OCI-LY7 (cell line): Measurements from ENCODE around the gene SECISBP2. TPM values are rescaled to one million over a fixed set of nuclear protein-coding genes. Genes with fewer than 3 reads are reported as not detected.

Source experiments
- BruUV-seq: library from RNA; stranded (reverse); fragments of 400-500 nt; replicated peaks from 2 replicates; lab custom pipeline; 2021; lab: Mats Ljungman, UMichigan
- CTCF ChIA-PET: fragments of 300-600 bp; sonication (Branson Sonifier 250); formaldehyde crosslinking; loops from one replicate; lab custom pipeline; 2022; ENCODE audit warnings: antibody characterized with exemption; ENCODE audit not compliant: unreplicated experiment; lab: Charles Lee
- POLR2A ChIA-PET: fragments of 300-600 bp; sonication (Branson Sonifier 250); formaldehyde crosslinking; loops from one replicate; lab custom pipeline; 2022; ENCODE audit warnings: antibody characterized with exemption; lab: Charles Lee
- DNase-seq: peaks from one replicate; pipeline ENCODE4 v3.0.0-alpha.2; 2015; ENCODE audit warnings: low spot score
- H2AFZ ChIP-seq: fragments of 200-600 bp; sonication (generic), shearing (Covaris generic); 2 replicates; pipeline ENCODE4 v1.6.1; 2014; ENCODE audit warnings: mild to moderate bottlenecking, antibody characterized with exemption, low read length, moderate library complexity
- H3K27ac ChIP-seq: fragments of 200-600 bp; sonication (generic); 2 replicates; pipeline ENCODE4 v1.5.1; 2014; ENCODE audit warnings: mixed run types, low read depth, mild to moderate bottlenecking, moderate library complexity, low read length, inconsistent platforms; ENCODE audit not compliant: poor library complexity, severe bottlenecking
- H3K36me3 ChIP-seq: fragments of 200-600 bp; sonication (generic); 2 replicates; pipeline ENCODE4 v1.6.1; 2014; ENCODE audit warnings: mild to moderate bottlenecking, antibody characterized with exemption, low read length, moderate library complexity, mixed read lengths; ENCODE audit not compliant: insufficient read depth
- H3K4me1 ChIP-seq: fragments of 200-600 bp; sonication (generic); 2 replicates; pipeline ENCODE4 v1.5.1; 2014; ENCODE audit warnings: mild to moderate bottlenecking, low read length; ENCODE audit not compliant: insufficient read depth, poor library complexity, severe bottlenecking
- H3K4me2 ChIP-seq: fragments of 200-600 bp; sonication (generic); 2 replicates; pipeline ENCODE4 v1.6.1; 2014; ENCODE audit warnings: mild to moderate bottlenecking, low read length
- H3K4me3 ChIP-seq: fragments of 200-600 bp; sonication (generic); 2 replicates; pipeline ENCODE4 v1.5.1; 2014; ENCODE audit warnings: mild to moderate bottlenecking, low read depth, low read length; ENCODE audit not compliant: poor library complexity, severe bottlenecking
- H3K79me2 ChIP-seq: fragments of 200-600 bp; sonication (generic); 2 replicates; pipeline ENCODE4 v1.6.1; 2016; ENCODE audit warnings: low read depth, mild to moderate bottlenecking, low read length, moderate library complexity, mixed read lengths; ENCODE audit not compliant: insufficient read depth
- H3K9me2 ChIP-seq: fragments of 200-600 bp; sonication (generic); 2 replicates; pipeline ENCODE4 v1.6.1; 2016; ENCODE audit warnings: mild to moderate bottlenecking, low read length, mixed read lengths; ENCODE audit not compliant: insufficient read depth
- H3K9me3 ChIP-seq: fragments of 200-600 bp; sonication (generic); 2 replicates; pipeline ENCODE4 v1.6.1; 2014; ENCODE audit warnings: mild to moderate bottlenecking, mixed run types, low read length, mixed read lengths
- H4K20me1 ChIP-seq: fragments of 200-600 bp; sonication (generic); 2 replicates; pipeline ENCODE4 v1.6.1; 2014; ENCODE audit warnings: mild to moderate bottlenecking, antibody characterized with exemption, low read length, moderate library complexity, mixed read lengths; ENCODE audit not compliant: insufficient read depth
- EZH2phosphoT487 ChIP-seq: fragments of 200-600 bp; sonication (generic); IDR thresholded peaks from 2 replicates; pipeline ENCODE4 v1.6.1; 2018; ENCODE audit warnings: low read depth, borderline replicate concordance, mild to moderate bottlenecking, mixed run types, antibody characterized with exemption, low read length, moderate library complexity, mixed read lengths
- intact Hi-C: fragments of 100-400 bp; cut with micrococcal nuclease; formaldehyde crosslinking; loops from one replicate; pipeline ENCODE4 v1.10.0; 2022; ENCODE audit not compliant: unreplicated experiment
- total RNA-seq, 2 experiments: library from RNA; depleted of rRNA in 1 of 2; stranded (reverse); fragments of >200 nt in 1 of 2; shearing (Covaris generic) in 1 of 2; gene quantifications; 2 replicates each; pipeline ENCODE4 v1.2.3, GENCODE V29; 2014 to 2022
- TF ChIP-seq, protein P1 (sequence below): fragments of 200-600 bp; sonication (generic); conservative IDR thresholded peaks from 2 replicates; pipeline ENCODE4 v1.5.1; 2014; ENCODE audit warnings: mild to moderate bottlenecking, antibody characterized with exemption, low read length, moderate library complexity, mixed read lengths

Gene SECISBP2
- total RNA-seq, 2 experiments from 2014 or later = 77.6 to 85.5 TPM

DNA sequence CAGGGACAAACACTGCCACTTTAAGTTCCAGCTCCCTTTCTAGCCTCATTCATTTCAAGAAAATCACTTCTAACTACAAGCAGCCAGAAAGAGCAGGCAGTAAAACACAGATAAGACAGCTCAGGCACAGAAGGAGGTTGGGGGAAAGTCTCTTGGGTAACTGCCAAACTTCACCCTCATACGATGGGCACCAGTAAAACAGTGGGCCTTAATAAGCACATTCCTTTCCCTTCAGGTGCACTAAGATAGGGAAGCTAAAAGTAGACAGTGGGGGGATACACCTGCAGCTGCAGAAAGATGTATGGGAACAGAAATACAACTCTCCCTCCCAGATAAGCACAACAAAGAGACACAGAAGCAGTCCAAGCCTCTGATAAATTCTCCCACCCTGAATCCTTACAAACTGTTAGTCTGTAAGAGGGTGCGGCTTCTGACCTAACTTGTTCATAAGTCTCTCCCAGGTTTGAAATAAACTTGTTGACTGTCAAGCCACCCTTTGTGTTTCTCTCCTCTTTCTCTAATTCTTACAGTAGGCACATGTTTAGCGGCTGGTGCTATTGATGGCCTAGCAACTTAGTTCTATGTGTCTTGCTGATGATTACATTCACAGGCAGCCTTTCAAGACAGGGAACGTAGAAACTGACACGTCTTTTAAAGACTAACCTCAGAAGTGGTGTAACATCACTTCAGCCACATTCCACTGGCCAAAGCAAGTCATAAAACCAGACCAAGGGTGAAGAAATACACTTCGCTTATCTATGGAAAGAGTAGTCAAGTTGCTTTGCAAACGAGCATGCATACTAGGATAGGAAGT lies 14.1 kb upstream of the SECISBP2 start:
- no peak for TF ChIP-seq EZH2phosphoT487
- TF ChIP-seq, protein P1, sequence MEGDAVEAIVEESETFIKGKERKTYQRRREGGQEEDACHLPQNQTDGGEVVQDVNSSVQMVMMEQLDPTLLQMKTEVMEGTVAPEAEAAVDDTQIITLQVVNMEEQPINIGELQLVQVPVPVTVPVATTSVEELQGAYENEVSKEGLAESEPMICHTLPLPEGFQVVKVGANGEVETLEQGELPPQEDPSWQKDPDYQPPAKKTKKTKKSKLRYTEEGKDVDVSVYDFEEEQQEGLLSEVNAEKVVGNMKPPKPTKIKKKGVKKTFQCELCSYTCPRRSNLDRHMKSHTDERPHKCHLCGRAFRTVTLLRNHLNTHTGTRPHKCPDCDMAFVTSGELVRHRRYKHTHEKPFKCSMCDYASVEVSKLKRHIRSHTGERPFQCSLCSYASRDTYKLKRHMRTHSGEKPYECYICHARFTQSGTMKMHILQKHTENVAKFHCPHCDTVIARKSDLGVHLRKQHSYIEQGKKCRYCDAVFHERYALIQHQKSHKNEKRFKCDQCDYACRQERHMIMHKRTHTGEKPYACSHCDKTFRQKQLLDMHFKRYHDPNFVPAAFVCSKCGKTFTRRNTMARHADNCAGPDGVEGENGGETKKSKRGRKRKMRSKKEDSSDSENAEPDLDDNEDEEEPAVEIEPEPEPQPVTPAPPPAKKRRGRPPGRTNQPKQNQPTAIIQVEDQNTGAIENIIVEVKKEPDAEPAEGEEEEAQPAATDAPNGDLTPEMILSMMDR = no peak
- peak overlapping the region; percentile 22; the same call in 1 of the 2 replicates for H3K4me2 ChIP-seq
- no peak overlapping the region for H3K4me3 ChIP-seq
- intact Hi-C loops = no loop called here
- no peaks in the 10 kb centered on the region for H4K20me1 ChIP-seq
- no peaks in the 10 kb centered on the region for H3K9me2 ChIP-seq
- ChIA-PET CTCF (no interaction called here), POLR2A (interaction anchor here (1.1 to 1.6 kb wide), 3 partner anchors 10 to 25 kb away, joined by 3 to 8 read pairs (median 5); no protein-coding TSS in a partner anchor)
- H3K9me3 ChIP-seq = no peaks in the 10 kb centered on the region; the same call in 1 of the 2 replicates
- H3K4me1 ChIP-seq = peaks cover 36% of the 10 kb centered on the region
- BruUV-seq = no TSS peak
- peak overlapping the region; percentile 72 for H2AFZ ChIP-seq
- H3K27ac ChIP-seq = peak overlapping the region; percentile 42
- no peak for DNase-seq
- H3K36me3 ChIP-seq = peaks cover 10% of the 10 kb centered on the region; the same call in 1 of the 2 replicates
- H3K79me2 ChIP-seq = peaks cover 2% of the 10 kb centered on the region; the same call in 1 of the 2 replicates

DNA sequence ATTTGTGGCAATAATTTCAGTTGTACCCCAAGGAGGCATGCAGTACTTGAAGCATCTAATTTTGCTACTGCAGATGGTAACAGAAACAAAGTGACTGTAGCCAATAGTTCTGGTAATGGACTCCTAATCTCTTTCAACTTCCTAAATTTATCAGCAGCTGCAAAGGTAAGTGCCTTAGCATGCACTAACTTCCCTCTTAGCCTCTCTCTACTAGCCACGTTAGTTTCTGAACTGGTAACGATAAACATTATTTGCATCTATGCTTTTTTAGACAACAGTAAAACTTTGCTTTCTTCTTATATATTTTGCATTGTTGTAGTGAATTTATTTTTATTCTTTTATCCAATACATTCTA lies 13.5 kb upstream of the SECISBP2 start:
- peak overlapping the region; percentile 72 for H2AFZ ChIP-seq
- H4K20me1 ChIP-seq = no peaks in the 10 kb centered on the region
- peak overlapping the region; percentile 22 for H3K4me2 ChIP-seq
- peak; percentile 36 for DNase-seq
- intact Hi-C loops = loop anchor here (5.0 kb wide), 1 partner anchor 437 kb away; no protein-coding TSS in a partner anchor
- no peak overlapping the region for H3K4me3 ChIP-seq
- ChIA-PET CTCF (no interaction called here), POLR2A (interaction anchor here (1.0 to 1.6 kb wide), 4 partner anchors 8 to 25 kb away, joined by 3 to 5 read pairs (median 4); no protein-coding TSS in a partner anchor)
- no peaks in the 10 kb centered on the region; the same call in 1 of the 2 replicates for H3K9me3 ChIP-seq
- H3K9me2 ChIP-seq = no peaks in the 10 kb centered on the region
- no TSS peak for BruUV-seq
- peaks cover 42% of the 10 kb centered on the region for H3K4me1 ChIP-seq
- TF ChIP-seq EZH2phosphoT487 = no peak
- TF ChIP-seq, protein P1 = no peak
- peaks cover 10% of the 10 kb centered on the region; the same call in 1 of the 2 replicates for H3K36me3 ChIP-seq
- H3K27ac ChIP-seq = peak overlapping the region; percentile 42
- H3K79me2 ChIP-seq = peaks cover 8% of the 10 kb centered on the region; the same call in 1 of the 2 replicates
